NT2/D1 (cell line): ENCODE measurements around the gene KANSL1L.

Experiments
- DNase-seq: peaks from one replicate; pipeline ENCODE4 v3.0.0-alpha.2; 2011; ENCODE audit warnings: low read depth, low spot score
- H3K27me3 ChIP-seq: 2 replicates; pipeline ENCODE4 v1.6.0; 2011; ENCODE audit warnings: mild to moderate bottlenecking; ENCODE audit not compliant: insufficient read length, insufficient read depth
- H3K36me3 ChIP-seq: 2 replicates; pipeline ENCODE4 v1.6.1; 2011; ENCODE audit warnings: mild to moderate bottlenecking, low read length, mixed read lengths; ENCODE audit not compliant: insufficient read depth, insufficient read length
- H3K4me1 ChIP-seq: 2 replicates; pipeline ENCODE4 v1.5.1; 2011; ENCODE audit not compliant: insufficient read depth, insufficient read length
- H3K4me3 ChIP-seq: 2 replicates; pipeline ENCODE4 v1.5.1; 2011; ENCODE audit warnings: low read depth; ENCODE audit not compliant: insufficient read length
- H3K9ac ChIP-seq: 2 replicates; pipeline ENCODE4 v1.6.0; 2011; ENCODE audit warnings: low read depth; ENCODE audit not compliant: insufficient read length
- H3K9me3 ChIP-seq: 2 replicates; pipeline ENCODE4 v1.5.1; 2011; ENCODE audit warnings: mild to moderate bottlenecking, low read length; ENCODE audit not compliant: insufficient read depth
- SUZ12 ChIP-seq: IDR thresholded peaks from 2 replicates; pipeline ENCODE4 v1.6.1; 2011; ENCODE audit not compliant: insufficient read length, insufficient read depth; ENCODE audit errors: extremely low read depth
- YY1 ChIP-seq: IDR thresholded peaks from 2 replicates; pipeline ENCODE4 v1.6.1; 2011; ENCODE audit not compliant: insufficient read length, insufficient read depth
- ZNF274 ChIP-seq: IDR thresholded peaks from 2 replicates; pipeline ENCODE4 v1.6.1; 2011; ENCODE audit warnings: mild to moderate bottlenecking, low read depth, low read length

KANSL1L gene

GRCh38 chr2:210004881-210005280 lies 166.3 kb downstream of the KANSL1L start:
- H3K27me3 ChIP-seq = no peaks in the 10 kb centered on the region
- H3K4me3 ChIP-seq = no peak overlapping the region
- peaks cover 60% of the 10 kb centered on the region for H3K36me3 ChIP-seq
- no peaks in the 10 kb centered on the region for H3K4me1 ChIP-seq
- DNase-seq = no peak
- no peak overlapping the region for H3K9ac ChIP-seq
- TF ChIP-seq YY1 (no peak), SUZ12 (no peak)
- H3K9me3 ChIP-seq = no peaks in the 10 kb centered on the region

- Histone ChIP-seq H3K27me3 (no peaks in the 10 kb centered on the region), H3K4me1 (no peaks in the 10 kb centered on the region), H3K36me3 (peaks cover 45% of the 10 kb centered on the region), H3K9me3 (no peaks in the 10 kb centered on the region), H3K9ac (peak overlapping the region; percentile 97), H3K4me3 (peak overlapping the region; percentile 97)
- DNase-seq = no peak
- no peak for TF ChIP-seq SUZ12
Observed at GRCh38 chr2:210003359-210003758, 167.8 kb downstream of the KANSL1L start.

- no peaks in the 10 kb centered on the region for H3K27me3 ChIP-seq
- H3K4me1 ChIP-seq = no peaks in the 10 kb centered on the region
- peak within 1 kb of the TSS; percentile 97 for H3K4me3 ChIP-seq
- peaks cover 36% of the 10 kb centered on the region for H3K36me3 ChIP-seq
- H3K9ac ChIP-seq = peak within 1 kb of the TSS; percentile 97
- H3K9me3 ChIP-seq = no peaks in the 10 kb centered on the region
- TF ChIP-seq ZNF274 = no peak
- no peak for TF ChIP-seq YY1
- no peak for TF ChIP-seq SUZ12
- DNase-seq = peak; percentile 94
Observed at GRCh38 chr2:210002158-210003157, 168.8 kb downstream of the KANSL1L start, which contains the start of gene RPE. Gene RPE, plus strand, starts transcription at chr2:210002638. Its CDS starts 24 bp downstream, at chr2:210002662.

GRCh38 chr2:210000464-210001324 lies 170.5 kb downstream of the KANSL1L start:
- Histone ChIP-seq H3K4me1 (no peaks in the 10 kb centered on the region), H3K9ac (no peak overlapping the region), H3K4me3 (no peak overlapping the region), H3K27me3 (no peaks in the 10 kb centered on the region), H3K36me3 (peaks cover 25% of the 10 kb centered on the region), H3K9me3 (no peaks in the 10 kb centered on the region)
- TF ChIP-seq YY1 (no peak), SUZ12 (no peak), ZNF274 (no peak)
- no peak for DNase-seq

GRCh38 chr2:209998596-209998995 lies 172.6 kb downstream of the KANSL1L start:
- no peaks in the 10 kb centered on the region for H3K9me3 ChIP-seq
- no peak for DNase-seq
- H3K27me3 ChIP-seq = no peaks in the 10 kb centered on the region
- H3K4me1 ChIP-seq = no peaks in the 10 kb centered on the region
- peaks cover 4% of the 10 kb centered on the region for H3K36me3 ChIP-seq
- H3K9ac ChIP-seq = no peak overlapping the region
- H3K4me3 ChIP-seq = no peak overlapping the region
- TF ChIP-seq ZNF274 = no peak
- no peak for TF ChIP-seq SUZ12
- no peak for TF ChIP-seq YY1

- TF ChIP-seq ZNF274 (no peak), SUZ12 (no peak), YY1 (no peak)
- no peaks in the 10 kb centered on the region for H3K9me3 ChIP-seq
- no peak for DNase-seq
- no peaks in the 10 kb centered on the region for H3K36me3 ChIP-seq
- H3K4me1 ChIP-seq = no peaks in the 10 kb centered on the region
- no peak overlapping the region for H3K4me3 ChIP-seq
- H3K27me3 ChIP-seq = no peaks in the 10 kb centered on the region
- H3K9ac ChIP-seq = no peak overlapping the region
Observed at GRCh38 chr2:209993968-209994367, 177.2 kb downstream of the KANSL1L start.

GRCh38 chr2:209990838-209991237 lies 180.4 kb downstream of the KANSL1L start:
- Histone ChIP-seq H3K4me3 (no peak overlapping the region), H3K27me3 (no peaks in the 10 kb centered on the region), H3K9ac (no peak overlapping the region), H3K4me1 (no peaks in the 10 kb centered on the region), H3K9me3 (no peaks in the 10 kb centered on the region), H3K36me3 (no peaks in the 10 kb centered on the region)
- no peak for TF ChIP-seq YY1
- TF ChIP-seq SUZ12 = no peak
- no peak for DNase-seq
